Renal cortex interstitium (tissue), 11 donors: ENCODE measurements around the gene ARF3. TPM values are rescaled to one million over a fixed set of nuclear protein-coding genes. Genes with fewer than 3 reads are reported as not detected.

Experiments
- DNase-seq, 11 donors: peaks; one replicate each; pipeline ENCODE4 v3.0.0-alpha.2; 2013; ENCODE audit warnings: low read depth in 9 of 11, low spot score in 4 of 11; ENCODE audit errors: extremely low read depth in 1 of 11
- polyA plus RNA-seq, 3 donors: library from polyadenylated mRNA; unstranded; fragments of 120-200 nt; gene quantifications; one replicate each; pipeline ENCODE4 v1.2.1, GENCODE V29; 2013; ENCODE audit not compliant: insufficient read length in 3 of 3

The ARF3 gene
- polyA plus RNA-seq, 3 donors = 124 to 132 (median 130) TPM

DNA sequence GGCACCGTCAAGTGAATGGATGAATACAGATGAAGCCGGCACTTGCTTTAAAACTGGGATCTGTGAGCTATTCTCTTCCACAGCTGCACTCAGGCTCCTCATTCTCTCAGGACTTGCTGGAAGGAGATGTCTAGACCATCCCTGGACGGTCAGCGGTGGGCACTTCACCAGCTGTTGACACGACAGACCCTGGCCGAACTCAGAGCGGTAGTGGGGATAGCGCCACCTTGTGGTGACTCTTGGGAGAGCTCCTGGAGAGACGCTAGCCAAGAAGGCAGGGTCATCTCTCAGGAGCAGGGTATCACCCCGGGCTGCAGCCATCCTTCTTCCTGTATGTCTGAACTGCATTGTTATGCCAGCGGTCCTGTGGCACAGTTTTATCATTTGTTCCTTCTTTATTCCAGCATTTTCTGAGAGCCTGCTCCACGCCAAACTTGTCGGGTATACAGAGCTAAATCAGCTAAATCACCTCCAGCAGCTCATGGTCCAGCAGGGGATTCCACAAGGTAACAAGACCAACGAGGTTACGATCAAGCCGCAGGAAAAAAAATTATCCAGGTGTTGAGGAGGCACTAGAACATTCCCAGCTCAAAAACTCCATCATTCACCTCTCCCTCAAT, 30.9 kb upstream of the ARF3 start:
- no peak for DNase-seq

DNA sequence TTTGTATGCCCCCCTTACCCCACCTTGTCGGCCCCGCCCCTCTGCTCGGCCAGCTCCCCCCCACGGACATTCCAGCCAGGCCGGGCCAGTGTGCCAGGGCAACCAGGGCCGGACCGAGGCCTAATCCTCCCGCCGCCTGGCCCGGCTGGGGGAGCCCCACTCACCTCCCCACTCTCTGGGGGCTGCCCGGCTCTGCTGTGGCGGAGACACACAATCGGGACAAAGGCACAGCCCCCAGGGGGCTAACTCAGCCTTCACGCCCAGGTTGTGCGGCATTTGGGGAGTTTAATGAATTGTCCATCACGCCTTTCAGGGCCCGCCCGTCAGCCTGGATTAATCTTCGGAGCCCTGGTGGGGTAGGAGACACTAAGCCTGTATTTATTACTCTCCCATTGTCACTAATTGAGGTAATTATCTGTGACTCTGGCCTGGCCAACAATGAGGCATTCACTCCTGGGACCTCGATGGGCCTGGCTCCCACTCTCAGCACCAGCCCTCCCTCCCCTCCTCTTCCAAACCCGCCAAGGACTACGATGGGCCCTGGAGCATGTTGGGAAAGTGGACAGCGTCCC, 29.5 kb upstream of the ARF3 start:
- no peak for DNase-seq

DNA sequence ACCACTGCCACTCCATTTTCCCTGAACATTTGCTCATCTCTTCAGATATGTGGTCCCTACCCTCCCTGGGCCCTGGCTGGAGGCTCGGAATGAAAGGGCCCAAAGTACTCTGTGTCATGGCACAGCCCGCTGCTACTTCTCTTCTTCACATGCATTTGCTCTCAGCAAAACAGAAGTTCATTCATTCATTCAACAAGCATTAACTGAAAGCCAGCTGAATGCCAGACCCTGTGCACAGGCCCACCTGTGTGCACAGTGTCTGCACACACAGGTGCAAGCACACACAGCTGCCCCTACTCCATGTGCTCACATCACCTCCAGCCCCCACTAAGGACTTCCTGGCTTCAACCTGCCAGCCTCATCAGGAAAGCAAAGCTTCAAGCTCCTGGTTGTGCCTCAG, 28.6 kb upstream of the ARF3 start:
- no peak for DNase-seq

DNA sequence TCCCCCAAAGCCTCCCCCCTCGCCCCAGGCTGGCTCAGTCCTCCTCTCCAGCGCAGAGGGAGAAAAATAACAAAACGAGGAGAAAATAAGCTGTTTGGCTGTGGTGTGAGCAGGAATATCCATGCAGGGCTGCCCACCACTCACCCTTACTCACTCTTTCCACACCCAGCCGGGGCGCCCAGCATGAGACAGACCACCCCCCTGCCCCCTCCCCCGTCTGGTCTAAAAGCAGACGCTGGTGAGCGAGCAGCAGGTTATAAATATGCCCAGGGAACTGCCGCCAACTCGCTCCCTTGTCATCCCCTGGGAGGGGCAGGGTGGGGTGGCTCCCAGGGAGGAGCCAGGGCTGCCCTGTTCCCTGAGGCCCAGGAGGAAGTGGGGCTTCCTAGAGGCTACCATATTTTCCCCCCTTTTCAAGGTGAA, 28.2 kb upstream of the ARF3 start:
- no peak for DNase-seq

DNA sequence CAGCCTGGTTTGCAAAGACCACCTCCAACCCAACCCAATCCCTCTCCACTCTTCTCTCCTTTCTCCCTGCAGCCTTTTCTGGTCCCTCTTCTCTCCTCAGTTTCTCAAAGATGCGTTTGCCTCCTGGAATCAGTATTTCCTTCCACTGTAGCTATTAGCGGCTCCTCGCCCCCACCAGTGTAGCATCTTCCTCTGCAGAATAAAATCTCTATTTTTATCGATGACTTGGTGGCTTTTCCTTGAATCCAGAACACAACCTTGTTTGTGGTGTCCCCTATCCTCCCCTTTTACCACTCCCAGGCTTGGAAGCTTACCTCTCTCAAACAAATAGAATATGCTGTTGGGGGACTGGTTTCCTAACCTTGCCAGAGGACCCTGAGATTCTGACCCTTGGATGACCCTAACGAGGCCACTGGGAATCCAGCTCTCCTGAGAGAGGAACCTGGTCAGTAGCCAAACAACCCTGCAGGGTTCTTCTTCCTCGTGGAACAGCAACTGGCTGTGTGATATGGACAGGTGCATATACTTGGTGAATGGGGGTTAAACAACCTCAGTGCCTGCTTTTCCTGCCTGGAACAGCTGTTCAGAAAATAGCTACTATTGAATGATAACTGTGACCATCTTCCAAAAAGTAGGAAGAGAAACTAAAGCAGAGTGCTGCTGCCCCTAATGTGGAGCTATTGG, 25.3 kb upstream of the ARF3 start:
- no peak for DNase-seq

DNA sequence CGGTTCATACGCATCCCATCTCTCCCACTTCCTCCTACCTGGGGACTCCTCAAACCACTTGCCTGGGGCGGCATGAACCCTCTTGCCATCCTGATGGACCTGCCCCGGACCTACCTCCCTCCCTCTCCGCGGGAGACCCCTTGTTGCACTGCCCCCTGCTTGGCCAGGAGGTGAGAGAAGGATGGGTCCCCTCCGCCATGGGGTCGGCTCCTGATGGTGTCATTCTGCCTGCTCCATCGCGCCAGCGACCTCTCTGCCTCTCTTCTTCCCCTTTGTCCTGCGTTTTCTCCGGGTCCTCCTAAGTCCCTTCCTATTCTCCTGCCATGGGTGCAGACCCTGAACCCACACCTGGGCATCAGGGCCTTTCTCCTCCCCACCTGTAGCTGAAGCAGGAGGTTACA, 24.5 kb upstream of the ARF3 start:
- no peak for DNase-seq

DNA sequence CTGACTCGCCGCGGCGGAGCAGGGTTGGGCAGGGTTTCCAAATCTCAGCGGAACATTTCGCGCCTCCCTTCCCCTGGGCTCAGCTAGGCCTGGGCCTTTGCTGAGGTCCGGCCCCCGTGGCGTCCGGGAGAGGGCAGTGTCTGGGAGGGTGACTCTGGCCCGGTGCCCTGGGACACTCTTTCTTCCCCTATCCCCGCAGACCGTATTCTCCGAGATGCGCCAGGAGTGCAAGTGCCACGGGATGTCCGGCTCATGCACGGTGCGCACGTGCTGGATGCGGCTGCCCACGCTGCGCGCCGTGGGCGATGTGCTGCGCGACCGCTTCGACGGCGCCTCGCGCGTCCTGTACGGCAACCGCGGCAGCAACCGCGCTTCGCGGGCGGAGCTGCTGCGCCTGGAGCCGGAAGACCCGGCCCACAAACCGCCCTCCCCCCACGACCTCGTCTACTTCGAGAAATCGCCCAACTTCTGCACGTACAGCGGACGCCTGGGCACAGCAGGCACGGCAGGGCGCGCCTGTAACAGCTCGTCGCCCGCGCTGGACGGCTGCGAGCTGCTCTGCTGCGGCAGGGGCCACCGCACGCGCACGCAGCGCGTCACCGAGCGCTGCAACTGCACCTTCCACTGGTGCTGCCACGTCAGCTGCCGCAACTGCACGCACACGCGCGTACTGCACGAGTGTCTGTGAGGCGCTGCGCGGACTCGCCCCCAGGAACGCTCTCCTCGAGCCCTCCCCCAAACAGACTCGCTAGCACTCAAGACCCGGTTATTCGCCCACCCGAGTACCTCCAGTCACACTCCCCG, 23.9 kb upstream of the ARF3 start:
- no peak for DNase-seq

DNA sequence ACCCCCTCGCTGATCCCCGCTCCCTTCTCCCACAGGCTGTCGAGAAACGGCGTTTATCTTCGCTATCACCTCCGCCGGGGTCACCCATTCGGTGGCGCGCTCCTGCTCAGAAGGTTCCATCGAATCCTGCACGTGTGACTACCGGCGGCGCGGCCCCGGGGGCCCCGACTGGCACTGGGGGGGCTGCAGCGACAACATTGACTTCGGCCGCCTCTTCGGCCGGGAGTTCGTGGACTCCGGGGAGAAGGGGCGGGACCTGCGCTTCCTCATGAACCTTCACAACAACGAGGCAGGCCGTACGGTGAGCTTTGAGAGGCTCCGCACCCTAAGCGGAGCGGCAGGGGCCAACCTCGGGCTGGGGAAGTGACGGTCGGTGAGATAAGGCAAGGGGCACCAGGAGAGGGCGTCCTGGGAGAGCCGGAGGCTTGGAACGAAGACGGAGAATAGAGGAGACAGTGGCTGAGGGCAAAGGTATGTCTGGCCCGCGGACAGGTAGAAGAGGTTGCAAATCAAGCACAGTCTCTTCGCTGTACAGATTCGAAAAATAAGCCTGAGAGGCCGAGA, 23.2 kb upstream of the ARF3 start:
- DNase-seq = no peak

DNA sequence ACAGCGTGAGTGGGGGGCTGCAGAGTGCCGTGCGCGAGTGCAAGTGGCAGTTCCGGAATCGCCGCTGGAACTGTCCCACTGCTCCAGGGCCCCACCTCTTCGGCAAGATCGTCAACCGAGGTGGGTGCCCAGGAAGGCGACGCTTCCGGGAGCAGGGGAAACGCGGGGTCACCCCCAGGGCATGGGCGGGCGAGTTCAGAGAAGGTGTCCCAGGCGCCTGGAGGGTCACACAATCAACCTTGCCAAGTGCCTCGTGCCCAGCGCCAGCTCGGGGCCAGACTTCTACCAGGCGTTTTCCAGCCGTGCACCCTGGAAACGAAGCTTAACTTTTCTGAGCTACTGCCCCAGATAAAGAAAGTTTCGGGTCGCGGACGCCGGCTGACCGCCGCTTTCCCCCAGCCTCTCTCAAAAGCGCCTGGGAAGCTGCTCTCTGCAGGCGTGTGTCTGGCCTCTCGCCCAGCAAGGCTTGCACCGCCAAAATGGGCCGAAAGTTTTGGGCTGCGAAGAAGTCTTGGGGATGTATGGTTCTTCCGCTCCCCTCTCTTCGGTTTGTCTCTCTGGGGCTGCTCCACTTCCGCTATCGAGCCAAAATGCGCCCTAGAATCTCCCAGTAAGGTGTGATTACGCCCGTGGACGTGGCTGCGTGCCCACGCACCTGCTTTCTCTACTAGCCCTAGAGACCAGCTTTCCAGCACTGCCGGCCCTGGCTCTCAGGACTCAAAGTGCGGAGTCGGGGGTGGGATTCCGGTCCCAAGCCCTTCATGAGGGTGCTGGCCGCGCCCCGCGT, 22.5 kb upstream of the ARF3 start:
- no peak for DNase-seq

DNA sequence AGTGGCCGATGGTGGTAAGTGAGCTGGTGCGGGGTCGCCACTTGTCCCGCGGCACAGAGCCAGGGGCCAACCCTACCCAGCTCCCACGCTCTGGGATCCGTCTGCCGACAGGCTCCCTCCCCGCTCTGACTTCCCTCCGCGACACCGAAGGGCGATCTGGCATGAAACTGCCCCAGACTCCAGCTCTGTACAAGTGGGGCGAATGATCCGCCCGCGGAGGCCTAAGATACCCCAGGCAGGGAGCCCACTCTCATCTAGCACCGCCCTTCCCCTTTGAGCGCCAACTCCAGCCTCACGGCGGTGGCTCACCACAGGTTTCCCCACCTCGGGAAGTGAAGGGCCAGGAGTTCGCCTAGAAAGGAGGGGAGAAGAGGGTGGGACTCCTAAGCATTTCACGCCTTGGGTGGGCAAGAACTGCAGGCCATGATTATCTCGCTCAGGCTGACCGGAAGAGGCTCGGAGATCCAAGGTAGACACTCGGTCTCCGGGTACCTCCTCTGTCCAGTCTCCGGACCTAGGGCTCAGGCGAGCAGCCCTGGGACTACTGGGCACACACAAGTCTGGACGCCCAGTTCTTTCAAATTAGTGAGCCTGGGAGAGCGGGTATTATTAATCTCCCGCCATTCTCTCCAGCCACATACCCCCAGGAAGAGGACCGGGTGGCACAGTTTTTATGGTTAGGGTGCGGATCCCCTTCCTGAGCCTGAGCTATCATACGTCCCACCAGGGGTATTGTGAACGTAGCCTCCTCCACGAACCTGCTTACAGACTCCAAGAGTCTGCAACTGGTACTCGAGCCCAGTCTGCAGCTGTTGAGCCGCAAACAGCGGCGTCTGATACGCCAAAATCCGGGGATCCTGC, 21.7 kb upstream of the ARF3 start:
- DNase-seq = no peak

DNA sequence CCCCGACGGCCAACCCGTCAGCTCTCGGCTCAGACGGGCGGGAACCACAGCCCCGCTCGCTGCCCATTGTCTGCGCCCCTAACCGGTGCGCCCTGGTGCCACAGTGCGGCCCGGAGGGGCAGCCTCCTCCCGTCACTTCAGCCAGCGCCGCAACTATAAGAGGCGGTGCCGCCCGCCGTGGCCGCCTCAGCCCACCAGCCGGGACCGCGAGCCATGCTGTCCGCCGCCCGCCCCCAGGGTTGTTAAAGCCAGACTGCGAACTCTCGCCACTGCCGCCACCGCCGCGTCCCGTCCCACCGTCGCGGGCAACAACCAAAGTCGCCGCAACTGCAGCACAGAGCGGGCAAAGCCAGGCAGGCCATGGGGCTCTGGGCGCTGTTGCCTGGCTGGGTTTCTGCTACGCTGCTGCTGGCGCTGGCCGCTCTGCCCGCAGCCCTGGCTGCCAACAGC, 21.0 kb upstream of the ARF3 start, which contains the start of gene WNT1:
WNT1 (plus strand) TSS at position 32 of the 450 bp plus-strand sequence; CDS start at position 361, 329 bp downstream.
- no peak for DNase-seq

DNA sequence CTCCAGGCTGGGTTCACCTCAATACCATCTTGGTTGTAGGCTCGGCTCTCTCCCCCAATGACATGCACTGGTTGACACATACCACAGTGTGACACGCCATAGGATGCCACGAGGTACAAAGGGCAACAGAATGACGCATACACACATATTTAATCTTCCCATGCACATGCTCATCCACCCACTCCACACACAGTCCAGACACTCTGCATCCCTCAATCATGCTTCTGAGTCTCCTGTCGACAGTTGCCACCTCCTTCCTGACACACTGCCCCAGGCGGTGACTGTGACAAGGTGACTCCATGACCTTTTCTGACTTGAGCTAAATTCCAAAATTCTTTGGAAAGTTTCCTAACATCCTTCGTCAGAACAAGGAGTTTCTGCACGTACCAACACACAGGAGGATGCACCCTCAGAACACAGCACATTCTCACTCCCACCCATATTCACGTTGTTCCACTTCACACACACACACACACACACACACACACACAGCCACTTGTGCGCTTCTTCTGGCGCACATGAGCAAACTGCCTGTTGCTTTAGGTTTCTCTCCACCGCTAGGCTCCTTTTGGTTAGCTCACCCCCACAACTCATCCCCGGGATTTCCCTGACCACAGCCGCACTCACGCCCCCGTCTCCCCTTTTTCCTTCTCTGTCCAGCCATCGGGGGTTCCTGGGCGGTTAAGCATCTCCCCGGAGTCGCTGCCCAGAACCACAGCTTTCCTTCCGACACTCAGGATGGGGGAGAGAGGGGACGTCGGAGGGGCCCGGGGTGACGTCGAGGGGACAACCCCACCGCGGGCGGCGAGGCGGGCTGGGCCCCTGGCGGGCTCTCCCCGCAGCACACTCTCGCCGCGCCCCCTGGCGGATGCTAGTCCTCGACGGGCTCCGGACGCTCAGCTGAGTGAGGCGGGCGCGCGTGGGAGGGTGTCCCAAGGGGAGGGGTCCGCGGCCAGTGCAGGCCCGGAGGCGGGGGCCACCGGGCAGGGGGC, 20.3 kb upstream of the ARF3 start:
- DNase-seq = no peak

DNA sequence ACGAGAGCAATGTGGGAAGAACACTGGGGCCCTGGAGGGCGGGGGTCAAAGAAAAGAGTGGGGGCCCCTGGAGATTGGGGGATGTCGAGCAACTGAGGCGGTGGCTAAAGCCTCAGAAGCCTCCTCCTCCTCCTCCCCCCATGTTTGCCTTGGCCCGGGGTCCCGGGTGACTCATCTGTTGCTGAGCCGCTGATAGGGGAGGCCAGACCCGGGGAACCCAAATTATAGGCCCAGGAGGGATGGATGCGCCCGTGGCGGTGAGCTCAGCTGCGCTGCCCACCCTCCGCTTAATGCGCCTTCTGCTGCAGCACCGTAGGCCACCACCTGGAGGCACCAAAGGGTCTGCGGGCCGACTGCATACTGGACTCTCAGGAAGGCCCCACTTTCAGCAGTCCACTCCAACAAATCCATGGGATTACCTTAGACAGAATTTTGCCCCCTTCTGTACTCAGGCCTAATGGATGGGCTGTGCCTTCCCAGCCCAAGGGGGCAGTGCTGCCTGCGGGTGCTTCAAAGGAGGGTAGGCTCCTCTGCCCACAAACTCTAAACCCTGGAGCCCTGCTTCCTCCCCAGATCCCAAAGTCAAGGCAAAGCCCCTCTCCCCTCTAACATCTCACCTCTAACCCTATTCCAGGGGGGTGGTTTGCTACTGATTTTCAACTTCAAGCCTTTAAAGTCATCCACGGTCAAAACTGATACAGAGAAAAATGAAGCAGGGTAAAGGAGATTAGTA, 16.8 kb upstream of the ARF3 start:
- DNase-seq = no peak

DNA sequence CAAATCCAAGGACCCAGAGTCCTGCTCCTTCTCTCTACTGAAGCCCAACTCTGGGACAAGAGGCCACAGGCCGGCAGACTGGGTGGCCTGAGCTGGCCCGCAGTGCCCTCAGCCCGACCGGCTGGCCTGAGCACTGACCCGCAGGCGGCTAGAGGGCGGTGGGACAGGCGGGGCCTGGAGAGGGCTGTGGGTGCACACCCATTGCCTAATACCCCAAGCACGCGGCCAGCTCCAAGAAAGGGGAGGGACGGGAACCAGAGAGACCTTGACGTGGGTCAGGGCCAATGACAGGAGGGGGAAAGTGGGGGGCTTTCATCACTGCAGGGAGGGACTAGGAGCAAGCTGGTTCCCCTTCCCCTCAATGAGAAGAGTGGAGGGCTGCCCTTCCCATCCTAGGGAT, 16.2 kb upstream of the ARF3 start:
- DNase-seq = no peak

DNA sequence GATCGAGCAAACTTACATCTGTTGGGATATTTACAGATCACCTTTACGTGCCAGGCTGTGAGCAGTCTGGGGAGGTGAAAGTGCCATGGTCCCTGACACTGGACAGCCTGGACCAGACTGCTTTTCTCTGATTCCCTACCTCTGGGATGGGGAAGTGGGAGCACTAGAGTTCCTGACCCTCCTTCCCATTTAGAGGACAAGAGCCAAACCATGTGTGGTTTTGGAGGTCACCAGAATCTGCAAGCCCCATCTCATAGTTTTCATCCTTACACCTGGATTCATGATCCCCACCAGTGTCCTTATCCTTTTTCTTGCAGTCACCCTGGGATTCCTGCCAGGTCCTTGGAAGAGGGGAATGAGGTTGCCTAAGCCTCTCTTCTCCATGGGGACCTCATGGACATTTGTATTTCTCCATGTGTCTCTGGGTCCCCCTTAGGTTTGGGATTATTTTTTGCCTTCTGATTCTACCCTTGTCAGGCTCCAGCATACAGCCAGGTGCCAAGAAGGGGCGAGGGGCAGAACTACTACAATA, 15.7 kb upstream of the ARF3 start:
- no peak for DNase-seq
